MM.1S (cell line): Measurements from ENCODE around the gene OBP2B.

Source experiments
- EZH2 ChIP-seq: fragments of 300-600 bp; sonication (generic); optimal IDR thresholded peaks from 2 replicates; pipeline ENCODE3; 2017; ENCODE audit warnings: low read depth, mild to moderate bottlenecking, antibody characterized with exemption, low read length, mixed read lengths
- TF ChIP-seq, protein P1 (sequence below): fragments of 300-600 bp; sonication (generic); IDR thresholded peaks from 2 replicates; pipeline ENCODE4 v1.5.1; 2016; ENCODE audit warnings: antibody characterized with exemption, low read length, mixed read lengths

DNA sequence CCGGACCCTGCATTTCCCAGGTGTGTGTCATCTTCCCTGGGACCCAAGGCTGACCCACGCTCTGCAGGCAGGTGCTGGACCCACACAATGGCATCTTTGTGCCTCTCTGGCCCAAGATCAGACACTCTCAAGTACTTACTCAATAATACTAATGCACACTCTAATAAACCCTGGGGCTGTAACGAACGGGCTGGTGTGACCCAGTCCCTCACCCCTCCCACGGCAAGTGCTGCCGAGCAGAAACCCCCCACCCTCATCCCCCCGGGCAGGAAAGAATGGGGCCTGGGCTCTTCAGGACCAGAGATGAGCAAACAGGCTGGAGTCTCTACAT is 1.1 kb upstream of the OBP2B start:
- TF ChIP-seq, protein P1, sequence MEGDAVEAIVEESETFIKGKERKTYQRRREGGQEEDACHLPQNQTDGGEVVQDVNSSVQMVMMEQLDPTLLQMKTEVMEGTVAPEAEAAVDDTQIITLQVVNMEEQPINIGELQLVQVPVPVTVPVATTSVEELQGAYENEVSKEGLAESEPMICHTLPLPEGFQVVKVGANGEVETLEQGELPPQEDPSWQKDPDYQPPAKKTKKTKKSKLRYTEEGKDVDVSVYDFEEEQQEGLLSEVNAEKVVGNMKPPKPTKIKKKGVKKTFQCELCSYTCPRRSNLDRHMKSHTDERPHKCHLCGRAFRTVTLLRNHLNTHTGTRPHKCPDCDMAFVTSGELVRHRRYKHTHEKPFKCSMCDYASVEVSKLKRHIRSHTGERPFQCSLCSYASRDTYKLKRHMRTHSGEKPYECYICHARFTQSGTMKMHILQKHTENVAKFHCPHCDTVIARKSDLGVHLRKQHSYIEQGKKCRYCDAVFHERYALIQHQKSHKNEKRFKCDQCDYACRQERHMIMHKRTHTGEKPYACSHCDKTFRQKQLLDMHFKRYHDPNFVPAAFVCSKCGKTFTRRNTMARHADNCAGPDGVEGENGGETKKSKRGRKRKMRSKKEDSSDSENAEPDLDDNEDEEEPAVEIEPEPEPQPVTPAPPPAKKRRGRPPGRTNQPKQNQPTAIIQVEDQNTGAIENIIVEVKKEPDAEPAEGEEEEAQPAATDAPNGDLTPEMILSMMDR = no peak
- no peak for TF ChIP-seq EZH2
